Right renal pelvis (tissue), 4 donors: ENCODE results near the gene MACROH2A2. TPM values are rescaled to one million over a fixed set of nuclear protein-coding genes. Genes with fewer than 3 reads are reported as not detected.
"Not testable (repeated sequence)": the region's sequence is repeated elsewhere in the genome, so short reads cannot be mapped to it uniquely, and the experiment has no call there.

Experiments
- DNase-seq, 4 donors: peaks; one replicate each; pipeline ENCODE4 v3.0.0-alpha.2; 2013; ENCODE audit warnings: low read depth in 4 of 4, low spot score in 3 of 4, missing footprints in 1 of 4
- polyA plus RNA-seq, 4 donors: library from polyadenylated mRNA; unstranded; fragments of 120-200 nt; gene quantifications; one replicate each; pipeline ENCODE4 v1.2.1, GENCODE V29; 2013; ENCODE audit not compliant: insufficient read length in 4 of 4

MACROH2A2 gene
- polyA plus RNA-seq, 4 donors = 75.6 to 92.7 (median 84.1) TPM

DNA sequence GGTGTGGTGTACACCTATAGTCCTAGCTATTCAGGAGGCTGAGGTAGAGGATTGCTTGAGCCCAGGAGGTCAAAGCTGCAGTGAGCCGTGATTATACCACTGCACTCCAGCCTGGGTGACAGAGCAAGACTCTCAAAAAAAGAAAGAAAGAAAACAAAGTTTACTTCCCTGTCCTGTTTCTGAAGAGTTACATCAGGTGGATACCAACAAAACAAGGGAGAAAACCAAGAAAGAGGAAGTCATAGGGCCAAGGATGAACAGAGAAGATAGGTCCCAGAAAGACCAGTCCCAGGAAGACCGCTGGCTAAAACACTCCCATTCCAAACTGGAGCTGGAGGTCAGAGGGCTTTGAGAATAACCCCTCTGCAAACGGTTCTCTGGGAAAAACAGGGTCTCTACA lies 13.5 kb downstream of the MACROH2A2 start:
- DNase-seq = no peak

DNA sequence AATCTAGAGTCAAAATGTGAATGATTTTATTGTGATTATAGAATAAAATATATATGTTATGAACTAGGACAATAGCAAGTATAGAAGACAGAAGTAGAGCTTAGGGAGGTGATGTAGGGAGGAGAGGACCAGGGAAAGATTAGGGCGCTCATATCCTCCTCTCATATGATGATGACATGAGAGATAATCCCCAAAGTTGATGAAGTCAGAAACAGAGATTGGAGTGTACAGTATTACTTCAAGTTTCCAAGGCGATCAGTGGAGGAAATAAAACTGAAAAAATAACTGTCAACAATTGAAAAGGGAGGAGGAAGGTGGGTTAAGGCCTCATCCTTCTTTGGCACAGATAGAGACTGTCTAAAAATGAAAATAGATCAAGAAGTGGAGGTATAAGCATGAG lies 14.9 kb downstream of the MACROH2A2 start:
- no peak for DNase-seq

DNA sequence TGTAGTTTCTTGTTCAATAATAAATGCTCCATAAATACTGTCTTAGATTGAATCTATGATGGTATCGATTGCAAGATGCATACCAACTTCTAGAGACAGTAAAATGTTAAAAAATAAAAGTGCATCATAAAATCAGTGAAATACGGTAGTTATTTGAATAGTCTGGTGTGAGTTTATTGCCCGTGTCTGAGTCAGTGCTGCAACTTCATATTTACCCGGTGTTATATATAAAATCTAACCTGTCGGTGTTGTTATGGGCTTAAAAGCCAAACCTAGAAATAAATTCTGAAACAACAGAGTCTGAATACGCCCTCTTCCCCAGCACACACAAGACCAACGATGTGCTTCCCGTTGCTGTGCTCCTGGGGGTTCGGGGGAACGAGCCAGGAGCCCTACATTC lies 16.3 kb downstream of the MACROH2A2 start:
- DNase-seq = no peak

DNA sequence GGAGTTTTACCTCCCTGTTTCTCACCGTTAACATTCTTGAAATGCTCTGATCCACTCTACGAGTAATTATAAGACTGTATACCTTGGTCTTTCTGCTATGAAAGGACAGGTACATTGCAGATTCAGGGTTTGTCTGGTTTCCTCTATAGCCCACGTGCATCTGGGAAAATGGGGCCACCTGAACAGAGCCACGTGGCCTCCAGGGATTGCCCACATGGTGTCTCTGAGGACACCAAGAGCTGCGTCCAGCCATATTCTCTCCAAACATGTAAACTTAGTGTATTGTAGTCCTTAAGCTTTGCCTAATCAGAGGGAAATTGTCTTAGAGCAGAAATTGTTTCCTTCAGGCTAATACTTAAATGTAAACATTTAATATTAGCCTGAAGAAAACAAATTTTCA lies 16.7 kb downstream of the MACROH2A2 start:
- DNase-seq = no peak

- DNase-seq = no peak
These were observed 18.2 kb downstream of the MACROH2A2 start for GRCh38 chr10:70070834-70071233.

DNA sequence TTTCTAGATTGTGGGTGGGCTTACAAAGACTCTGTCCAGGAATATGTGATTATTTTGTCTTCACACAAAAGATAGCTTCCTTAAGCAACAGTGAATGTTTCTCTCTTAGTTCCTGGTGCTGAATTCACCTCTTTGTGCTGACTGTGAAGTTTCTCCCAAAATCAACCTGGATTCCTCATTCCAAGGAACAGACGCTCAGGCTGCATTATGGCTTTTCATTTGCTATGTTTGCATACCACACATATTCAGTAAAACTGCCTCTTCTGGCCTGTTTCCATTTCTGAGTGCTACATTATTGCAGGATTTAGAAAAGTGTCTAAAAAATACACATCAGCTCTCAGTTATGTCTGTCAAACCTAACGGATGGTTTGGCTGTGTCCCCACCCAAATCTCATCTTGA lies 21.5 kb downstream of the MACROH2A2 start:
- DNase-seq = no peak

- DNase-seq = no peak
These were observed 22.3 kb downstream of the MACROH2A2 start for GRCh38 chr10:70074971-70075370.

DNA sequence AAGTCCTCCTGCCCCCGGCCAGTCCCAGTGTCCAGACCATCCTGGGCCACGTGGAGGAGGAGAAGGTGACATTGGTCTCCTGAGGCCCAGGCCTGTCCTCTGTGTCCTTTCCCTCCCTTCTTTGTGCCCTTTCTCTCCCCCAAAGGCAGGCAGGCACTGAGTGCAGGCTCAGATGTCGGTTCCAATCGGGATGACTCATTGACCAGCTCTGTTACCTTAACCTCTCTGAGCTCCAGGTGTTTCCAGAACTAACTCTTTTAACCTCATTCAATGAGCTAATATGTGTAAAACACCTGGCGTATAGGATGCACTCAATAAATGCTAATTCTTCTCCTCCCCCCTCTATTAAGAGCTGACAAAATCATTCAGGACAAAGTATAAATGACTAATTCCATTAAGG lies 25.7 kb downstream of the MACROH2A2 start:
- DNase-seq = no peak

DNA sequence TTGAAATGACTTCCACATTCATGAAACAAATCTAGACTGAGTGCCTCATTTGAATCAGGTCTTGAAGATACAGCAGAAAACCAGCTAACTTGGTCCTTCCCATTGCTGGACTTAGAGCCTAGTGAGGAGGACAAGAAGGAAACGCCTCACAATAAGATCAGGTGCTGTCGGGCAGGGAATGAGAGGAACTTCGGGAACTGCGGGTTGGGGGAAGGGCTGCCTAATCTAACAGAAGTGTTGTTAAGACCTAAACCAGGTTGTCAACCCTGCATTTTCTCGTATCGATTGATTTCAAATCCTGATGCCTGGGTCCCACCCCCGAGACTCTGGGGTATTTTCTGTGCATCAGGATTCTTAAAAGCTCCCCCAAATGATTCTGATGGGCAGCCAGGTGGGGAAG lies 26.3 kb downstream of the MACROH2A2 start:
- no peak for DNase-seq

DNA sequence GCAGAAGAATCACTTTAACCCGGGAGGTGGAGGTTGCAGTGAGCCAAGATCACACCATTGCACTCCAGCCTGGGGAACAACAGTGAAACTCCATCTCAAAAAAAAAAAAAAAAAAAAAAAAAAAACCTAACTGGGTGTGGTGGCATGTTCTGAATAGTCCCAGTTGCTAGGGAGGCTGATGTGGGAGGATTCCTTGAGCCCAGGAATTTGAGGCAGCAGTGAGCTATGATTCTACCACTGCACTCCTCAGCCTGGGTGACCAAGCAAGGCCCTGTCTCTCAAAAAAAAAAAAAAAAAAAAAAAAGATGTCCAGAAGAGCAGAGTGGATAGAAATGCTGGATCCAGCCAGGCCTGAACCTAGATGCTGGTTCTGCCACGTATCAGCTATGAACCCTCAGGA lies 28.1 kb downstream of the MACROH2A2 start:
- not testable (repeated sequence) for DNase-seq

DNA sequence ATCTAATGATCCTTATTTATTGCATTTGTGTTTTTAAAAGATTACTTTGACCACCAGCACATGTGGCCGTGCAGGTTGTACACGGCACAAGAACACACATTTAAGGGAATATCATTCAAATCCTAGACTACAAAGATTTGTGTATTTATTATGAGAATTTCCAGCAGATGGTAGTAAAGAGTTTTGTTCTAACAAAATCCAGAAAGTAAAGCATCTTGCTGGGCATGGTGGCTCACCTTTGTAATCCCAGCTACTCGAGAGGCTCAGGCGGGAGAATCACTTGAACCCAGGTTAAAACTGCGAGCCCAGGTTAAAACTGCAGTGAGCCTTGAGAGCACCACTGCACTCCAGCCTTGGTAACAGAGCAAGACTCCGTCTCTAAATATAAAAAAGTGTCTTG lies 31.5 kb downstream of the MACROH2A2 start:
- DNase-seq = no peak

DNA sequence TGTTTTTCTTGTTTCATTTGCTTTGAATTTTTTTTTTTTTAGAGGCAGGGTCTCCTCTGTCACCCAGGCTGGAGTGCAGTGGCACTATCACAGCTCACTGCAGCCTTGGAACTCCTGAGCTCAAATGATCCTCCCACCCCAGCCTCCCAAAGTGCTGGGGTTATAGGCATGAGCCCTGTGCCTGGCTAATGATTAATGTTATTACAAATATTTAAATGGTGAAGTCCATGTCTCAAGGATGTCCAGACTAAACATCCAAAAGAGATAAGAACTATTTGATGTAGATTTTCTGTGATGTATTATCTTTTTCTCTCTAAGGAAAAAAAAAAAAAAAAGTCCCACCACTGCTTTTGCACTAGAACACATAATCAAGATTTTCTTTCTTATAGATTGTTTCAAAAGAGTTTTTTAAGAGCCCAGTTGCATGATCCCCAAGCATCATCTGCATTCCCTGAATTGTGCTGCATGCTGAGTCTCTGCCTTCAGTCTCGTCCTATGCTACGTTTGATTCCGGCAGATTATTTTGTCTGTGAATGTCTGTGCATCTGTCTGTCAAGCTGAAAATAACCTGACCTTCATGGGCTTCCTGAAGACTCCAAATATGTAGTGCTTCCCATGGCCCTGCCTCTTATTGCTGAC lies 33.4 kb downstream of the MACROH2A2 start:
- no peak for DNase-seq

GRCh38 chr10:70087616-70088307 lies 35.1 kb downstream of the MACROH2A2 start:
- no peak for DNase-seq

DNA sequence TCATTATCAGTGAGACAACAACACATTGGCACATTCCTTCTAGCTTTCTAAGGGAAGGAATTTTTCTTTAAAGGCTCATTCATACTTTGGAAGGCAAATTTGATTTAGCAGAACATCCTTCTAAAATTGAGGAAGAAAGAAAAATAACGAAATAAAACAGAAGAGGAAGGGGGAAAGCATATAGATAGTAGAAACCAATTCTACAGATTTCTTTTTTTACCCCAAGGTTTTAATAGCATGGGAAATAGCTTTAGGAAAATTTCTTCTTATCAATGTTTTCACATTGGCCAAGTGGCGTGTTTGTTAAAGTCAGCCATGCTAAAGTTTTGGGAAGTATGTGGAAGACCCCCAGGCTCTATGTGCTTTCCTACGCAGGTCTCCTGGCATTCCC lies 35.7 kb downstream of the MACROH2A2 start:
- DNase-seq = no peak

- DNase-seq = no peak
These were observed 37.4 kb downstream of the MACROH2A2 start for GRCh38 chr10:70090013-70090412.

- no peak for DNase-seq
These were observed 38.3 kb downstream of the MACROH2A2 start for GRCh38 chr10:70090951-70091350.

- no peak for DNase-seq
These were observed 39.7 kb downstream of the MACROH2A2 start for GRCh38 chr10:70092389-70092718.

DNA sequence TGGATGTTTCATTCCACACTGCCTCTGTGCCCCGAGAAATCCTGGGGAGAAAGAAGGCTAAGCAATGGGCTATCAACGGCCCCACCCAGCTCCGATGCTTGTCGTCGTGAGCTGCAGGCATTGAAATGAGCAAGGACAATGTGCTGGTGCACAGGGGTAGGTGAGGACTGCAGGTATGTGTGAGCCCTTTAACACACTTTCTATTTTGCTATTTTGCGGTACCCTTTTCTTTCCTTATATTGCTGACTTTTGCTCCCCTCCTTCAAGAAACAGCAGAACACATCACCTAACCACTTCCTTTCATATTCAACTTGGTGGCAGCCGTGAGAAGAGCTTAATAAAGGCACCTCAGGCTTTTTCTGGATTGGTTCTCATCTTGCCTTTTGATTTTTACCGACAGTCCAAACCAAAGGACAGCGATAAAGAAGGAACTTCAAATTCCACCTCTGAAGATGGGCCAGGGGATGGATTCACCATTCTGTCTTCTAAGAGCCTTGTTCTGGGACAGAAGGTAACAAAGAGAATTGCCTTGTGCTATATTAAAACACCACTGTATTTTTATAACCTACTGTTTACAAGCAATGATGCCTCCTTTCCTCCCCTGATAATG lies 40.8 kb downstream of the MACROH2A2 start:
- no peak for DNase-seq

DNA sequence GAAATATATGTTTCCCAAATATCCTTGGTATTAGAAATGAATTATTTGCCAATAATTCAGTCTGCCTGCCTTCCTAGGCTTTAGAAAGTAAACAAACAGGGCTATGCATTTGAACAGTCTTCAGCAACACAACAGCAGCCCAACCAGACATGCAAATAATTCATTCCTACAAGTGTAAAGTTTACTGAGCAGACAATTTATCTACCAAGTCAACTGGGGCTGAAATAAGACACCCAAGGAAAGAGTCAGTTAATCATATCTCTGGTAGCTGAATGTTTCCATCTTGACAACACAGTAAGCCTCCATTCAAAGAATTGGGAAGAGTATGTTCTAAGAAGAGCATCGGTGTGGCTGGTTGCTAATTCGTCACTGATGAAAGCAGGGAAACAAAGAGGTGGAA lies 41.6 kb downstream of the MACROH2A2 start:
- DNase-seq = peak in 1 of 4 donors; percentile 15

DNA sequence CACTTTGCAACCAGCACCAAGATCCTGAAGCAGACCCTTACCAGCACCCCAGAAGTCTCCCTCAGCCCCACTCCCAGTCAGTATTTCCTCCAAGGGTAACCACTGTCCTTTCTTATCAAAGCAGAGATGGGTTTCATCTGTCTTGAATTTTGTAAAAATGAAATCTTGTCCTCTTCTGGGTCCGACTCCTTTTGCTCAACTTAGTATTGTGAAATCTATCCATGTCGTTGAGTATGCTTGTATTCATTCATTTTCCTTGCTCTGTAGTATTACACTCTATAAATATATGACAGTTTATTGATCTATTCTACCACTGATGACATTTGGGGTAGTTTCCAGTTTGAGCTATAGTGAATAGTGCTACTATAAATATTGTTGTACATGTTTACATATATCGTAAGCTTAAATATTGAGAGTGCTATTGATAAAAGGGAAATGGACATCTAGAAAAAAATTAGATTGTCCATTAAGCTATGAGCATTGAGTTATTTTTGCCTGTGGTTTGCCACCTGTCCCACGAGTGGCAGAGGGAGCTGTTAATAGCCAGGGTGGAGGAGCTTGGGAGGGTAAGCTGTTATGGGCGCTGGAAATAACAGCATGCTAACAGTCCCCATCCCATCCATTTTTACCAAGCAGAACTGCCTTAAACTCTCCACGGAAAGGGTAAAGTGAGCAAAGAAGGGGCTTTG lies 43.5 kb downstream of the MACROH2A2 start:
- no peak for DNase-seq

DNA sequence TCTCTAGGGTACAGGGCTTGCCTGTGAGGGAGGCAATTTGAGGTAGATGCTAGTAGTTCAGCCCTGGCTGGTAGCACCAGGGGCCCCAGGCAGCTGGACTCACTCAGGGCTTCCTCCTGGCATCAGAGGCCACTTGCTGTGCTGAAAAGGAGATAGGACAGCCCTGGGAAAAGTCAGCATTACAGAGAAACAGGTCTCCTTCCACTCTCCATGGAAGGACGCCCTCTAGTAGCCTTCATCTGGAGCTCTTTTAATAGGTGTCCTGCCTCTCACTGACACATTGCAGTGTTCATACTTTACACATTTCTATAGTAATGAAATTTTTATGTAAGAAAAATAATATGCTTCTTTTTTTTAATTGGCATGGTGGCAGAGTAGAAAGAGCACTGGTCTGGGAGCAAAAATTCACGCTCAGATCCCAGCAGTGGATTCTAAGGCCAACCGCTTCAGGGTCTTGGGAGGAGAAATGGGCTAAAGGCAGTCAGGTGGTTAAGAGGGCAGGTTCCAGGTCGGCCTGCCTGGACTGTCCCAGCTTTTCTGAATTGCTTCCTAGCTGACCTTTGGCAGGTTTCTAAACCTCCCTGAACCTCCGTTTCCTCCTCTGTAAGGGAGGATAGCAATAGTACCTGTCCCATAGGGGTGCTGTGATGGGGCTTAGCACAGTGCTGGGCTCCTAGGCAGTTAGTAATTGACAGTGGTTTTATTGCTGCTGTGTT lies 44.2 kb downstream of the MACROH2A2 start:
- no peak for DNase-seq
